Choroid plexus epithelial cell (primary cell): ENCODE data around the gene LAX1.
"Not testable (repeated sequence)": the region's sequence is repeated elsewhere in the genome, so short reads cannot be mapped to it uniquely, and the experiment has no call there.

Source experiments
- DNase-seq: peaks from one replicate; pipeline ENCODE4 v3.0.0-alpha.2; 2010; ENCODE audit warnings: low read depth
- H3K4me3 ChIP-seq: 2 replicates; pipeline ENCODE4 v1.5.1; 2011; ENCODE audit warnings: low read depth, mild to moderate bottlenecking, control low read depth, low read length, moderate library complexity
- TF ChIP-seq, protein P1 (sequence below): conservative IDR thresholded peaks from 2 replicates; pipeline ENCODE4 v1.5.1; 2011; ENCODE audit warnings: low read depth, mild to moderate bottlenecking, control low read depth, inconsistent platforms, low read length, moderate library complexity

The LAX1 gene

GRCh38 chr1:203789966-203790365 is 25.0 kb downstream of the LAX1 start:
- no peak for DNase-seq

GRCh38 chr1:203791498-203791897 is 26.5 kb downstream of the LAX1 start:
- TF ChIP-seq, protein P1, sequence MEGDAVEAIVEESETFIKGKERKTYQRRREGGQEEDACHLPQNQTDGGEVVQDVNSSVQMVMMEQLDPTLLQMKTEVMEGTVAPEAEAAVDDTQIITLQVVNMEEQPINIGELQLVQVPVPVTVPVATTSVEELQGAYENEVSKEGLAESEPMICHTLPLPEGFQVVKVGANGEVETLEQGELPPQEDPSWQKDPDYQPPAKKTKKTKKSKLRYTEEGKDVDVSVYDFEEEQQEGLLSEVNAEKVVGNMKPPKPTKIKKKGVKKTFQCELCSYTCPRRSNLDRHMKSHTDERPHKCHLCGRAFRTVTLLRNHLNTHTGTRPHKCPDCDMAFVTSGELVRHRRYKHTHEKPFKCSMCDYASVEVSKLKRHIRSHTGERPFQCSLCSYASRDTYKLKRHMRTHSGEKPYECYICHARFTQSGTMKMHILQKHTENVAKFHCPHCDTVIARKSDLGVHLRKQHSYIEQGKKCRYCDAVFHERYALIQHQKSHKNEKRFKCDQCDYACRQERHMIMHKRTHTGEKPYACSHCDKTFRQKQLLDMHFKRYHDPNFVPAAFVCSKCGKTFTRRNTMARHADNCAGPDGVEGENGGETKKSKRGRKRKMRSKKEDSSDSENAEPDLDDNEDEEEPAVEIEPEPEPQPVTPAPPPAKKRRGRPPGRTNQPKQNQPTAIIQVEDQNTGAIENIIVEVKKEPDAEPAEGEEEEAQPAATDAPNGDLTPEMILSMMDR, result no peak
- no peak for DNase-seq
- H3K4me3 ChIP-seq, result no peak overlapping the region

More at GRCh38 chr1:203789966-203790365, 25.0 kb downstream of the LAX1 start:
- no peak overlapping the region for H3K4me3 ChIP-seq
- TF ChIP-seq, protein P1, result no peak

- DNase-seq, result no peak
- H3K4me3 ChIP-seq, result no peak overlapping the region
- TF ChIP-seq, protein P1, result no peak
These were observed 27.5 kb downstream of the LAX1 start for GRCh38 chr1:203792486-203792885.

DNA sequence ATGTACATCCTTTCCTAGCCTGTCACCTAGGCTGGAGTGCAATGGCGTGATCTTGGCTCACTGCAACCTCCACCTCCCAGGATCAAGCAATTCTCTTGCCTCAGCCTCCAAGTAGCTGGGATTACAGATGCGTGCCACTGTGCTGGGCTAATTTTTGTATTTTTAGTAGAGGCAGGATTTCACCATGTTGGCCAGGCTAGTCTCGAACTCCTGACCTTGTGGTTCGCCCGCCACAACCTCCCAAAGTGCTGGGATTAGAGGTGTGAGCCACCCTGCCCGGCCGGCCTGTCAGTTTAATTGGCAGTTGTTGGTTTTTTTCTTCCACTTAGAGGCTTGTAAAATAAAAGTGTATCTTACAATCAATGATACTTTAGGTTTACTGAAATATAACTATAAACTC is 28.6 kb downstream of the LAX1 start:
- DNase-seq, H3K4me3 ChIP-seq: not testable (repeated sequence)

DNA sequence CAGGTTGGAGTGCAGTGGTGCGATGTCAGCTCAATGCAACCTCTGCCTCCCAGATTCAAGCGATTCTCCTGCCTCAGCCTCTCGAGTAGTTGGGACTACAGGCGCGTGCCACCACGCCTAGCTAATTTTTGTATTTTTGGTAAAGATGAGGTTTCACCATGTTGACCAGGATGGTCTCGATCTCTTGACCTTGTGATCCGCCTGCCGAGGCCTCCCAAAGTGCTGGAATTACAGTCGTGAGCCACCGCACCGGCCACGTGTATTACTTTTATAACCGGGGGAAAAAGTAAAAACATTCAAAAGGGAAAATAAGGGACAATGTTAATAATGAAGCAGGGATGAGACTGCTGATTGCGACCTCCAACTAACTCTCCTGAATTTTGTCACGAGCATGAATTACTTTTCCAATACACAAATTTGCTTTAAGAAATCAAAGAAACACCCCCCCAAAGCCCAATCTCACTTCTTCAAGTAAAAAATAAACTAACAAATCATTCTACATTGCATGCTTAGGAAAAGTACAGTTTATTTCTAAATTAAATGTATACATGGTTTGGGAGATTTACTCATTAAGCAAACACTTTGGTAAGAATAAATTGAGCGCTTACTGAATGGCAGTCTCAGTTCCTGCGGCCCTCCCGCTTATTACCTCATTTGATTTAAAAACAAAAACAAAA is 29.9 kb downstream of the LAX1 start:
- no peak for DNase-seq
- TF ChIP-seq, protein P1, result no peak
- peak overlapping the region; percentile 86 for H3K4me3 ChIP-seq

GRCh38 chr1:203795441-203796235 is 30.7 kb downstream of the LAX1 start, which contains the start of the genes ZBED6 and ZC3H11A:
ZBED6 (plus strand) TSS chr1:203795623; CDS start chr1:203797523, 1,900 bp downstream.
ZC3H11A (plus strand) TSS chr1:203795623; CDS start chr1:203817071, 21,448 bp downstream.
- peak within 1 kb of the TSS; percentile 86 for H3K4me3 ChIP-seq
- DNase-seq, result peak; percentile 99
- TF ChIP-seq, protein P1, result no peak

DNA sequence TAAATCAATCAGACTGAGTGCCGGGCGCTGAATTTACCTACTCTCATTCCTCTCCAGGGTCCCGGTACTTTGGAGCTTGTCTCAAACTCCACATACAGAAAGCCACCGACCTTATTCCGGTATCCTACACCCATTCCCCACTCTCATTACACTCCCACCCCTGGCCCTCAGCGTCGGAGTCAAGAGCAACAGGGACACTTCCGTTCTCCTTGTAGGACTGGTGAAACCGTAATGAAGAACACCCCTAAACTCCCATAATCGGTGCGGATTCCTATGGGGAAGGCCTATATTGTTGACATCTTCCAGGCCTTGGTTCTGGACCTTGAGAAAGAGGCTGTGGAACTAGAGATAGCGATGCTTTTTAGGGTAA is 31.2 kb downstream of the LAX1 start:
- peak overlapping the region; percentile 86 for H3K4me3 ChIP-seq
- peak; percentile 51 for DNase-seq
- TF ChIP-seq, protein P1, result no peak
